Measurements from ENCODE around the gene TKT. TPM values are rescaled to one million over a fixed set of nuclear protein-coding genes. Genes with fewer than 3 reads are reported as not detected.
A peak's percentile ranks its signal among the peaks of the same experiment; 100 is the strongest.
"Not testable (repeated sequence)": the region's sequence is repeated elsewhere in the genome, so short reads cannot be mapped to it uniquely, and the experiment has no call there.

Gene TKT
- total and polyA plus RNA-seq, 2 of the 13 experiments (the other 11 are each of a cell fraction or from before 2014, with no cell fraction given): 150 to 238 TPM

DNA sequence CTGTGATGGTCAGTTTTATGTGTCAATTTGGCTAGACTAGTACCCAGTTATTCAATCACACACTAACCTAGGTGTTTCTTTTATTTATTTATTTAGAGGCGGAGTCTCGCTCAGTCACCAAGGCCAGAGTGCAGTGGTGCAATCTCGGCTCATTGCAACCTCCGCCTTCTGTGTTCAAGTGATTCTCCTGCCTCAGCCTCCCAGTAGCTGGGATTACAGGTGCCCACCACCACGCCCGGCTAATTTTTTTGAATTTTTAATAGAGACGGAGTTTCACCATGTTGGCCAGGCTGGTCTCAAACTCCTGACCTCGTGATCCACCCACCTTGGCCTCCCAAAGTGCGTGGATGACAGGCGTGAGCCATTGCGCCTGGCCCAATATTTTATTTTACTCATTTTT lies 13.4 kb upstream of the TKT start:
- H3K9me3 ChIP-seq (ENCODE audit: low read length); H3K79me2 ChIP-seq (ENCODE audit: insufficient read depth, low read length); CTCF ChIA-PET (ENCODE audit: low intra/inter-chr PET ratio, low total read pairs); H3K9ac ChIP-seq (ENCODE audit: insufficient read depth, low read depth, low read length); H4K20me1 ChIP-seq (ENCODE audit: insufficient read depth, low read length); H3K36me3 ChIP-seq (replicated peaks in 1 of 2; ENCODE audit: control insufficient read depth in 1 of 2, insufficient read depth in 2 of 2, low read length in 2 of 2); intact Hi-C loops (cut with micrococcal nuclease; ENCODE audit: unreplicated experiment); in situ Hi-C loops (cut with HindIII; ENCODE audit: extremely low pct_ligation_motif_present, low pct_unique_long_range_greater_than_20kb); H3K27me3 ChIP-seq (ENCODE audit: control insufficient read depth in 1 of 2, insufficient read depth in 2 of 2, low read length in 2 of 2); H2AFZ ChIP-seq (ENCODE audit: low read length); FAIRE-seq; BruUV-seq (replicated peaks); TF ChIP-seq EP300 (CRISPR knock-in tag; IDR thresholded peaks at IDR 0.05; ENCODE audit: borderline replicate concordance): not testable (repeated sequence)
- Histone ChIP-seq H3K4me3 (replicated peaks in 1 of 3; ENCODE audit: insufficient read depth in 1 of 3, low read depth in 2 of 3, low read length in 3 of 3) (0 out of 6 replicates have a peak overlapping the region, but pooled peaks of 1 of the 3 experiments have one; percentile 59), H3K27ac (ENCODE audit: extremely low read length, insufficient read depth, low read length) (peak overlapping the region; percentile 73), H3K4me1 (ENCODE audit: insufficient read depth, low read length) (peaks cover 59% of the 10 kb centered on the region), H3K4me2 (ENCODE audit: low read depth, low read length) (peak overlapping the region; percentile 72)
- DNase-seq (ENCODE audit: low spot score): peak; percentile 69
- POLR2A ChIA-PET: interaction anchor here (1.2 to 1.9 kb wide), 3 partner anchors 10 to 210 kb away, joined by 3 to 11 read pairs (median 9); partner anchors contain the start of gene TKT
- peak; percentile 36 for ATAC-seq
- WGBS (ENCODE audit: low lambda C conversion rate): 42% methylated on average over 11 of the region's 11 CpGs
- peak; percentile 15; the same call in 1 of the 2 replicates for TF ChIP-seq SALL1 (CRISPR knock-in tag; IDR thresholded peaks at IDR 0.05)
- TF ChIP-seq, protein P1, sequence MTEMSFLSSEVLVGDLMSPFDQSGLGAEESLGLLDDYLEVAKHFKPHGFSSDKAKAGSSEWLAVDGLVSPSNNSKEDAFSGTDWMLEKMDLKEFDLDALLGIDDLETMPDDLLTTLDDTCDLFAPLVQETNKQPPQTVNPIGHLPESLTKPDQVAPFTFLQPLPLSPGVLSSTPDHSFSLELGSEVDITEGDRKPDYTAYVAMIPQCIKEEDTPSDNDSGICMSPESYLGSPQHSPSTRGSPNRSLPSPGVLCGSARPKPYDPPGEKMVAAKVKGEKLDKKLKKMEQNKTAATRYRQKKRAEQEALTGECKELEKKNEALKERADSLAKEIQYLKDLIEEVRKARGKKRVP (CRISPR knock-in tag; IDR thresholded peaks at IDR 0.05): 0 out of 4 replicates have a peak, but pooled peaks of 1 of the 2 experiments have one; percentile 32
- TF ChIP-seq CEBPG (CRISPR knock-in tag; IDR thresholded peaks at IDR 0.05): peak; percentile 78
- TF ChIP-seq FOSL2 (CRISPR knock-in tag; IDR thresholded peaks at IDR 0.05): peak; percentile 66
- TF ChIP-seq CEBPB (IDR thresholded peaks at IDR 0.05; ENCODE audit: borderline replicate concordance, low read depth, low read length): peak; percentile 72
- peak; percentile 56; the same call in 1 of the 2 replicates for TF ChIP-seq HDAC2 (CRISPR knock-in tag; IDR thresholded peaks at IDR 0.05)
- TF ChIP-seq GTF3A (CRISPR knock-in tag; conservative IDR thresholded peaks at IDR 0.05): 0 out of 2 replicates have a peak, but pooled peaks have one; percentile 49
- peak; percentile 91 for TF ChIP-seq GFI1 (CRISPR knock-in tag; IDR thresholded peaks at IDR 0.05; ENCODE audit: borderline replicate concordance)
- TF ChIP-seq ZNF441 (CRISPR knock-in tag; IDR thresholded peaks at IDR 0.05; ENCODE audit: borderline replicate concordance): peak; percentile 92
- TF ChIP-seq ZNF891 (CRISPR knock-in tag; IDR thresholded peaks at IDR 0.05): 0 out of 2 replicates have a peak, but pooled peaks have one; percentile 1
- peak; percentile 99 for TF ChIP-seq ZNF770 (CRISPR knock-in tag; IDR thresholded peaks at IDR 0.05)
- 0 out of 4 replicates have a peak, but pooled peaks of 1 of the 2 experiments have one; percentile 7 for TF ChIP-seq EP300 (IDR thresholded peaks at IDR 0.05; ENCODE audit: low read depth in 2 of 2, low read length in 2 of 2)
- peak; percentile 30 for TF ChIP-seq TEAD3 (CRISPR knock-in tag; optimal IDR thresholded peaks at IDR 0.05; ENCODE audit: borderline replicate concordance)
- peak; percentile 91 for TF ChIP-seq SP5 (CRISPR knock-in tag; IDR thresholded peaks at IDR 0.05; ENCODE audit: borderline replicate concordance, low read depth)
- peak; percentile 61; the same call in 1 of the 2 replicates for TF ChIP-seq GATAD2A (CRISPR knock-in tag; IDR thresholded peaks at IDR 0.05)
- TF ChIP-seq ADNP (CRISPR knock-in tag; IDR thresholded peaks at IDR 0.05): peak; percentile 48; the same call in 1 of the 2 replicates
- 0 out of 2 replicates have a peak, but pooled peaks have one; percentile 27 for TF ChIP-seq KDM3A (CRISPR knock-in tag; IDR thresholded peaks at IDR 0.05; ENCODE audit: low read depth)
- peak; percentile 14; the same call in 1 of the 2 replicates for TF ChIP-seq SAP130 (CRISPR knock-in tag; IDR thresholded peaks at IDR 0.05; ENCODE audit: low read depth)
- TF ChIP-seq RARA (CRISPR knock-in tag; IDR thresholded peaks at IDR 0.05): 0 out of 2 replicates have a peak, but pooled peaks have one; percentile 17
- TF ChIP-seq RCOR2 (CRISPR knock-in tag; IDR thresholded peaks at IDR 0.05): peak; percentile 79
- TF ChIP-seq HNF4A (CRISPR knock-in tag; IDR thresholded peaks at IDR 0.05): peak; percentile 49
- peak; percentile 82 for TF ChIP-seq ZMYM3 (CRISPR knock-in tag; IDR thresholded peaks at IDR 0.05)
